Body of pancreas (tissue), 4 donors: ENCODE data around the gene NOL4L. TPM values are rescaled to one million over a fixed set of nuclear protein-coding genes. Genes with fewer than 3 reads are reported as not detected.

Experiments used
- ATAC-seq: fragments of 150-250 bp; one replicate; pipeline ENCODE4 v1.9.1; 2016
- DNase-seq, 4 donors: peaks; one replicate each; pipeline ENCODE4 v3.0.0-alpha.2; 2019
- H3K27ac ChIP-seq, 4 donors: fragments of 200-600 bp; sonication (generic); 1 replicate in 3 of 4; 2 replicates in 1 of 4; pipeline versions ENCODE4 v1.5.1 to v1.6.1; 2016 to 2019; ENCODE audit warnings: mild to moderate bottlenecking in 1 of 4, mixed read lengths in 1 of 4, moderate library complexity in 1 of 4
- H3K27me3 ChIP-seq, 2 donors: fragments of 200-600 bp; sonication (generic); one replicate each; pipeline ENCODE4 v1.6.0; 2016; ENCODE audit warnings: mild to moderate bottlenecking in 1 of 2
- H3K36me3 ChIP-seq, 2 donors: fragments of 200-600 bp; sonication (generic); replicated peaks in 1 of 2; 2 replicates each; pipeline ENCODE4 v1.5.1; 2016; ENCODE audit warnings: low read depth in 2 of 2; ENCODE audit not compliant: insufficient read depth in 1 of 2
- H3K4me1 ChIP-seq: fragments of 200-600 bp; sonication (generic); one replicate; pipeline ENCODE4 v1.6.0; 2016
- H3K4me3 ChIP-seq, 2 donors: fragments of 200-600 bp; sonication (generic); 1 replicate in 1 of 2; 2 replicates in 1 of 2; pipeline ENCODE4 v1.5.1; 2016 to 2019
- H3K9me3 ChIP-seq, 3 donors: fragments of 200-600 bp; sonication (generic); 1 replicate in 2 of 3; 2 replicates in 1 of 3; pipeline ENCODE4 v1.5.1; 2016
- CTCF ChIP-seq, 7 experiments: fragments of 450-650 bp in 4 of 7; fragments of 200-600 bp in 3 of 7; sonication (generic) in 3 of 7; IDR thresholded peaks; one replicate each; pipeline ENCODE4 v1.5.1; 2016 to 2019; ENCODE audit warnings: antibody characterized with exemption in 7 of 7
- POLR2A ChIP-seq, 3 donors: fragments of 450-650 bp; IDR thresholded peaks; one replicate each; pipeline ENCODE4 v1.6.1; 2016; ENCODE audit warnings: antibody characterized with exemption in 3 of 3, mild to moderate bottlenecking in 2 of 3
- WGBS, 2 donors: methylation state at CpG; one replicate each; pipeline ENCODE4 v1.1.5; 2017; 5-methylcytosine and 5-hydroxymethylcytosine counted together
- intact Hi-C: fragments of 100-400 bp; cut with DNase I; formaldehyde crosslinking; loops from one replicate; pipeline ENCODE4 v1.15.1; 2023
- total RNA-seq, 2 donors: library from RNA; depleted of rRNA; stranded (reverse); fragments of >200 nt; gene quantifications; one replicate each; pipeline ENCODE4 v1.1.0, GENCODE V29; 2016

The NOL4L gene
- total RNA-seq, 2 donors from 2014 or later = 15.0 to 36.9 TPM

- TF ChIP-seq CTCF (IDR thresholded peaks at IDR 0.05) (no peak), POLR2A (IDR thresholded peaks at IDR 0.05) (no peak)
- Histone ChIP-seq H3K27ac (no peak overlapping the region), H3K9me3 (no peaks in the 10 kb centered on the region), H3K4me3 (no peak overlapping the region), H3K27me3 (no peaks in the 10 kb centered on the region), H3K36me3 (no peaks in the 10 kb centered on the region), H3K4me1 (peaks cover 45% of the 10 kb centered on the region)
- no peak for ATAC-seq
- intact Hi-C loops = no loop called here
- peak in 1 of 4 donors; percentile 37 for DNase-seq
- 68 to 75% methylated on average over 6 to 13 of the region's 13 CpGs for WGBS, 2 donors
Measured at GRCh38 chr20:32528905-32529670, 56.0 kb downstream of the NOL4L start.

- ATAC-seq (peak; percentile 62), DNase-seq (peak; percentile 56 to 82 (median 70))
- 31 to 50% methylated on average over 10 to 27 of the region's 27 CpGs for WGBS, 2 donors
- peaks cover 45% of the 10 kb centered on the region for H3K4me1 ChIP-seq
- TF ChIP-seq POLR2A (IDR thresholded peaks at IDR 0.05) = no peak
- TF ChIP-seq CTCF (IDR thresholded peaks at IDR 0.05) = no peak
- no peak overlapping the region for H3K4me3 ChIP-seq
- intact Hi-C loops = no loop called here
- H3K27me3 ChIP-seq = no peaks in the 10 kb centered on the region
- H3K36me3 ChIP-seq = no peaks in the 10 kb centered on the region
- no peak overlapping the region for H3K27ac ChIP-seq
- no peaks in the 10 kb centered on the region for H3K9me3 ChIP-seq
Measured at GRCh38 chr20:32528171-32528891, 56.8 kb downstream of the NOL4L start.

- H3K9me3 ChIP-seq = no peaks in the 10 kb centered on the region
- intact Hi-C loops = no loop called here
- ATAC-seq = no peak
- DNase-seq = peak in 1 of 4 donors; percentile 39
- TF ChIP-seq POLR2A (IDR thresholded peaks at IDR 0.05) = no peak
- no peak for TF ChIP-seq CTCF (IDR thresholded peaks at IDR 0.05)
- no peak overlapping the region for H3K27ac ChIP-seq
- no peak overlapping the region for H3K4me3 ChIP-seq
- H3K4me1 ChIP-seq = peaks cover 45% of the 10 kb centered on the region
- H3K27me3 ChIP-seq = no peaks in the 10 kb centered on the region
- WGBS, 2 donors = 66 to 74% methylated on average over 21 to 24 of the region's 24 CpGs
- no peaks in the 10 kb centered on the region for H3K36me3 ChIP-seq
Measured at GRCh38 chr20:32527447-32528055, 57.6 kb downstream of the NOL4L start.

- Histone ChIP-seq H3K4me3 (no peak overlapping the region), H3K27me3 (no peaks in the 10 kb centered on the region), H3K36me3 (no peaks in the 10 kb centered on the region), H3K4me1 (peaks cover 45% of the 10 kb centered on the region), H3K9me3 (no peaks in the 10 kb centered on the region), H3K27ac (no peak overlapping the region)
- intact Hi-C loops = no loop called here
- TF ChIP-seq CTCF (IDR thresholded peaks at IDR 0.05) = no peak
- TF ChIP-seq POLR2A (IDR thresholded peaks at IDR 0.05) = no peak
- DNase-seq = no peak
- ATAC-seq = no peak
- WGBS, 2 donors = 86 to 93% methylated on average over 5 of the region's 5 CpGs
Measured at GRCh38 chr20:32527052-32527446, 58.1 kb downstream of the NOL4L start.
